Measurements from ENCODE around the gene RFX3. TPM values are rescaled to one million over a fixed set of nuclear protein-coding genes. Genes with fewer than 3 reads are reported as not detected.

The RFX3 gene
- total RNA-seq, 1 experiment from 2014 or later, result 3.7 TPM

GRCh38 chr9:3296536-3296935 is 229.3 kb downstream of the RFX3 start:
- H3K4me3 ChIP-seq (ENCODE audit: insufficient read depth, low read depth, low read length), result no peak overlapping the region
- DNase-seq, result no peak
- H3K27me3 ChIP-seq (ENCODE audit: control insufficient read depth, insufficient read depth, low read length), result no peaks in the 10 kb centered on the region
- H3K36me3 ChIP-seq (replicated peaks; ENCODE audit: control insufficient read depth, insufficient read depth, low read length), result no peaks in the 10 kb centered on the region

DNA sequence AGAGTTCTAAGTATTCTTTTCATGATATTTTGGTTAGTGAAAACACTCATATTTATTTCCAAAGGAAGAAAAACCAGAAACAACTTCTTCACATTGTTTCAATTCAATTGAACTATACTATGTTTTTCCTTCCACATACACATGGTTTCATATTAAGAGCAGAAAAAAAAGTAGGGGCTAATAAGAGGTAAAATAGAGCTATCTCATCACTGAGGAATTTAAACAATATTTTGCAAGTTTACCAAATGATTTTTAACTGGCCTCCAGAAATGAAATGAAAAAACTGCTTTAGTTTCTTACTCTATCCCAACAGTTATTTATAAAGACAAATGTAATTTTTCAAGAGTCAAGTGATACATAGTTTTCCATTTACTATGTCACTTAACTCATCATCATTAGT is 233.5 kb downstream of the RFX3 start:
- no peaks in the 10 kb centered on the region for H3K27me3 ChIP-seq (ENCODE audit: control insufficient read depth, insufficient read depth, low read length)

GRCh38 chr9:3290231-3290840 is 235.5 kb downstream of the RFX3 start:
- H3K36me3 ChIP-seq (replicated peaks; ENCODE audit: control insufficient read depth, insufficient read depth, low read length), result no peaks in the 10 kb centered on the region
- H3K4me3 ChIP-seq (ENCODE audit: insufficient read depth, low read depth, low read length), result no peak overlapping the region
- H3K27me3 ChIP-seq (ENCODE audit: control insufficient read depth, insufficient read depth, low read length), result no peaks in the 10 kb centered on the region
- DNase-seq, result no peak

More for the DNA sequence above, 233.5 kb downstream of the RFX3 start:
- Histone ChIP-seq H3K36me3 (replicated peaks; ENCODE audit: control insufficient read depth, insufficient read depth, low read length) (no peaks in the 10 kb centered on the region), H3K4me3 (ENCODE audit: insufficient read depth, low read depth, low read length) (no peak overlapping the region)
- DNase-seq, result no peak

DNA sequence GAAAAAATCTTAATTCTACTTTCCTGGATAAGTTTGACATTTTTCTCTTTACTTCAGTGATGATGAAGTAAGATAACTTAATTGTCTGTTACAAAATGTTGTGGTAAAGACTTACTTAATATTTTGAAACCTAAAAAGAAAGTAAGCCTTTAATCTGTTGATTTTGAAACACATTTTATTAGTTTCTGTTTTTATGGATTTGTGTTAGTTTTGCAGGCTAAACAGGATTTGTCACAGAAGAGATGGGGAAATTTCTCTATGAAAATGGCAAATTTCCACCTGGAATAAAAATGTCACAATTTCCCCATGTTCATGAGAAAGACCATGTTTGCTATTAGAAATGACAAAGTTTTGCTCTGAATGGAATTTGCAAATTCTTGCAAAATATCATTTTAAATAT is 237.1 kb downstream of the RFX3 start:
- H3K4me3 ChIP-seq (ENCODE audit: insufficient read depth, low read depth, low read length), result no peak overlapping the region
- H3K27me3 ChIP-seq (ENCODE audit: control insufficient read depth, insufficient read depth, low read length), result no peaks in the 10 kb centered on the region
- no peaks in the 10 kb centered on the region for H3K36me3 ChIP-seq (replicated peaks; ENCODE audit: control insufficient read depth, insufficient read depth, low read length)
- DNase-seq, result no peak

DNA sequence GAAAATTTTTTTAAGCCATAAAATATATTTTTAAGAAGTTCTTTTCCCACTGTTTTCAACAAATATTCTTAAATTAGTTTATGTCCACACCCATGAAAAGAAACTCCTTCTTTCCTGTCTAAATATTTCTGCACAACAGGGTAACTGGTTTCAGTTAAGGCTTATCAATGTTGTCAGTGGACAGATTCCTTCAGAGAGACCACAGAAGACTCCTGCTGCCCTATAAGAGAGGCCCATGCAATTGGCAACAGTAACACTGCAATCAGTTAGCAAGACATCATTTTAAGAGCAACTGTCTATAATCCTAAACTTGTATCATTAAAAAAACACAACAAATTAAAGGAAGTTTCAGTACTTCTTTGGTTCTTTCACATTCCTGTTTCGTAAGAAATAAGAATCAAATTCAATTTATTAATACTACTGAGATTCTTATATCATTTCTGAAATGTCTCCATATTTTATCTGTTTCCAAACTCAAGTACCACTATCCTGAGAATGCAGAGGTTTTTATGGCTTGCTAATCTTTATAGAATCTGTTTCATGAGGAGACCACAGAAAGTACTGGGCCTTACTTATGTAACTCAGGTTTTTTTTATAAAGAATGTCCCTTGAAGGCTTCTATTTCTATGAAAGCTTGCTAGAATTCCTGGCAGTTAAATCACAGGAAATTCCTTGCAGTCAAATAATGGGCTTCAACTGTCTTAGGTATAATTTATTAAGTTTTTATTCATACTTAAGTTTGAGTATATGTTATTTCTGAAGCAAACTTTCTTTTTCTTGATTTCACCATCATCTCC is 240.2 kb downstream of the RFX3 start:
- no peak for DNase-seq
- H3K27me3 ChIP-seq (ENCODE audit: control insufficient read depth, insufficient read depth, low read length), result no peaks in the 10 kb centered on the region
- no peaks in the 10 kb centered on the region for H3K36me3 ChIP-seq (replicated peaks; ENCODE audit: control insufficient read depth, insufficient read depth, low read length)
- H3K4me3 ChIP-seq (ENCODE audit: insufficient read depth, low read depth, low read length), result no peak overlapping the region

GRCh38 chr9:3282365-3282764 is 243.4 kb downstream of the RFX3 start:
- Histone ChIP-seq H3K36me3 (replicated peaks; ENCODE audit: control insufficient read depth, insufficient read depth, low read length) (no peaks in the 10 kb centered on the region), H3K4me3 (ENCODE audit: insufficient read depth, low read depth, low read length) (no peak overlapping the region), H3K27me3 (ENCODE audit: control insufficient read depth, insufficient read depth, low read length) (no peaks in the 10 kb centered on the region)
- no peak for DNase-seq

DNA sequence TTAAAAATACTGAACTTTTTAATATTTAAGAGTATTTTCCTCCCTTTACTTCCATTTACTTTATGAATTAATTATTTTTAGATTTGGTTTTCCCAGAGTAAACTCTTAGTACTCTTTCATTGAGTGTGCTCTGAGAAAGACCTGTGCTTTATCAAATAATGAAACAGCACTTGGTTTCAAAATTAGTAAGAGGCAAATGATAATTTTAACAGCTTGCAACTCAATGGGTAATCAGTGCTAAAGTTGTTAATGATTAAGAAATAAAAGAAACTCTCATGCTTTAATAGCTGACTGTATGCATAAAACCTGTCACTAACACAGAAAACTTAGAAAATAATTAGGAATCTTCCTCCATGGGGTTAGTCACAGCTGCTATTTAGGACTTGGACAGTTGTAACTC is 244.4 kb downstream of the RFX3 start:
- no peak overlapping the region for H3K4me3 ChIP-seq (ENCODE audit: insufficient read depth, low read depth, low read length)
- H3K36me3 ChIP-seq (replicated peaks; ENCODE audit: control insufficient read depth, insufficient read depth, low read length), result no peaks in the 10 kb centered on the region
- no peak for DNase-seq
- no peaks in the 10 kb centered on the region for H3K27me3 ChIP-seq (ENCODE audit: control insufficient read depth, insufficient read depth, low read length)

GRCh38 chr9:3277200-3277599 is 248.6 kb downstream of the RFX3 start:
- no peak overlapping the region for H3K4me3 ChIP-seq (ENCODE audit: insufficient read depth, low read depth, low read length)
- no peaks in the 10 kb centered on the region for H3K36me3 ChIP-seq (replicated peaks; ENCODE audit: control insufficient read depth, insufficient read depth, low read length)
- H3K27me3 ChIP-seq (ENCODE audit: control insufficient read depth, insufficient read depth, low read length), result no peaks in the 10 kb centered on the region
- no peak for DNase-seq

GRCh38 chr9:3271581-3271980 is 254.2 kb downstream of the RFX3 start:
- no peaks in the 10 kb centered on the region for H3K27me3 ChIP-seq (ENCODE audit: control insufficient read depth, insufficient read depth, low read length)
- DNase-seq, result peak; percentile 1
- H3K4me3 ChIP-seq (ENCODE audit: insufficient read depth, low read depth, low read length), result no peak overlapping the region
- no peaks in the 10 kb centered on the region for H3K36me3 ChIP-seq (replicated peaks; ENCODE audit: control insufficient read depth, insufficient read depth, low read length)

GRCh38 chr9:3271157-3271556 is 254.6 kb downstream of the RFX3 start:
- no peak for DNase-seq
- Histone ChIP-seq H3K36me3 (replicated peaks; ENCODE audit: control insufficient read depth, insufficient read depth, low read length) (no peaks in the 10 kb centered on the region), H3K4me3 (ENCODE audit: insufficient read depth, low read depth, low read length) (no peak overlapping the region), H3K27me3 (ENCODE audit: control insufficient read depth, insufficient read depth, low read length) (no peaks in the 10 kb centered on the region)

DNA sequence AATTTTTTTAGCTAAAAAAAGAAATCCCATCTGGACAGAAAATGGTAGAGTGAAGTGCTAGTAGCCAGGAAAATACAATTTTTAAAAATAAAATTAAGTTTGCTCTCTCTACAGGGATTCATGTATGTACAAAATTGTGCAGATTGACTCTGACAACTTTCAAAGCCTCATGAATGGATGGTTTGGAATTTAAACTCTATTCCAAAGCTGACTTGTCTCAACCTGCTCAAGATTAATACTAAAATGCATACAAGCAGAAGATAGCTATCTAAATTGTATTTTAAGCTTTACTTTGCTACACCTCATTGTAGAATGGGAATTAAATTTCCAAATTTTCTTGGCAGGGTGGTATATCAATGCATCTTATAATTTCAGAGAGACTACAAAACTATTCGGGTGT is 257.6 kb downstream of the RFX3 start:
- Histone ChIP-seq H3K27me3 (ENCODE audit: control insufficient read depth, insufficient read depth, low read length) (no peaks in the 10 kb centered on the region), H3K4me3 (ENCODE audit: insufficient read depth, low read depth, low read length) (no peak overlapping the region), H3K36me3 (replicated peaks; ENCODE audit: control insufficient read depth, insufficient read depth, low read length) (no peaks in the 10 kb centered on the region)
- no peak for DNase-seq

DNA sequence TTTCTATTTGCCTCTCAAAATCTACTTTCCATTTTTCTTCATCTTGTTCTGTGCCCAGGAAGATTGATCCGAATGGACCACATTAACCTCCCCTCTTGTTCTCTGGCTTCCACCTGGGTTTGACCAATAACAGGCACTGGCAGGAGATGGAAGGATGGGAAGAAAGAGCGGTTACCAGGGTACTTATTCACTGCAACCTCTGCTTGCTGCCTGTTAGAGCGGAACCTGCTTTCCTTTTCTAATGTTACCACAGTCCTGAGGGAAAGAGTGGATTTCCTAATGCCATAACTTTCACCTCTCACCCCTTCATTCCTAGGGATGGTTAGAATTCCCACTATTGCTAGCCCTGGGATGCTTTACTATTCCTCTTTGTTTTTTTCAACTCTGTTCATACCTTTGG is 262.1 kb downstream of the RFX3 start:
- H3K36me3 ChIP-seq (replicated peaks; ENCODE audit: control insufficient read depth, insufficient read depth, low read length), result no peaks in the 10 kb centered on the region
- H3K27me3 ChIP-seq (ENCODE audit: control insufficient read depth, insufficient read depth, low read length), result no peaks in the 10 kb centered on the region
- DNase-seq, result no peak
- H3K4me3 ChIP-seq (ENCODE audit: insufficient read depth, low read depth, low read length), result no peak overlapping the region

- DNase-seq, result no peak
- Histone ChIP-seq H3K4me3 (ENCODE audit: insufficient read depth, low read depth, low read length) (no peak overlapping the region), H3K27me3 (ENCODE audit: control insufficient read depth, insufficient read depth, low read length) (no peaks in the 10 kb centered on the region), H3K36me3 (replicated peaks; ENCODE audit: control insufficient read depth, insufficient read depth, low read length) (no peaks in the 10 kb centered on the region)
Observed at GRCh38 chr9:3262826-3263529, 262.8 kb downstream of the RFX3 start.

DNA sequence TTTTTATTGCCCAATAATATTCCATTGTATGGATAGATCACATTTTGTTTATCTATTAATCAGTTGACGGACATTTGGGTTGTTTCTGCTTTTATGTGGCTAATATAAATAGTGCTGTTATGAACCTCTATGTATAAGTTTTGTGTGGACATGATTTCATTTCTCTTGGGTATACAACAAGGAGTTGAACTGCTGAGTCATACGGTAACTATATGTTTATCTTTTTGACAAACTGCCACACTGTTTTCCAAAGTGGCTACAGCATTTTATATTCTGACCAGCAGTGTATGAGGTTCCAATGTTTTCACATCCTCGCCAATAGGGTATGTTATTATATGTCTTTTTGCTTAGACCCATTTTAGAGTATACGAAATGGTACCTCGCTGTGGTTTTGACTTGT is 264.3 kb downstream of the RFX3 start:
- H3K36me3 ChIP-seq (replicated peaks; ENCODE audit: control insufficient read depth, insufficient read depth, low read length), result no peaks in the 10 kb centered on the region; the same call in 1 of the 2 replicates
- no peaks in the 10 kb centered on the region for H3K27me3 ChIP-seq (ENCODE audit: control insufficient read depth, insufficient read depth, low read length)
- H3K4me3 ChIP-seq (ENCODE audit: insufficient read depth, low read depth, low read length), result no peak overlapping the region
- DNase-seq, result no peak

Measured in H7 (cell line).